A673 (cell line): ENCODE measurements around the gene USP34.

Experiments used
- EZH2 ChIP-seq: fragments of 200-600 bp; sonication (generic); IDR thresholded peaks from 2 replicates; pipeline ENCODE4 v1.6.1; 2017; ENCODE audit warnings: borderline replicate concordance, low read depth, mild to moderate bottlenecking, mixed read lengths, antibody characterized with exemption, low read length; ENCODE audit not compliant: poor library complexity, severe bottlenecking
- TF ChIP-seq, protein P1 (sequence below): fragments of 300-800, 200-600 bp; sonication (generic); conservative IDR thresholded peaks from 2 replicates; pipeline ENCODE4 v1.5.1; 2017; ENCODE audit warnings: low read depth, mild to moderate bottlenecking, antibody characterized with exemption, low read length, moderate library complexity, mixed read lengths

GRCh38 chr2:61187085-61187484, 283.8 kb downstream of the USP34 start:
- TF ChIP-seq, protein P1, sequence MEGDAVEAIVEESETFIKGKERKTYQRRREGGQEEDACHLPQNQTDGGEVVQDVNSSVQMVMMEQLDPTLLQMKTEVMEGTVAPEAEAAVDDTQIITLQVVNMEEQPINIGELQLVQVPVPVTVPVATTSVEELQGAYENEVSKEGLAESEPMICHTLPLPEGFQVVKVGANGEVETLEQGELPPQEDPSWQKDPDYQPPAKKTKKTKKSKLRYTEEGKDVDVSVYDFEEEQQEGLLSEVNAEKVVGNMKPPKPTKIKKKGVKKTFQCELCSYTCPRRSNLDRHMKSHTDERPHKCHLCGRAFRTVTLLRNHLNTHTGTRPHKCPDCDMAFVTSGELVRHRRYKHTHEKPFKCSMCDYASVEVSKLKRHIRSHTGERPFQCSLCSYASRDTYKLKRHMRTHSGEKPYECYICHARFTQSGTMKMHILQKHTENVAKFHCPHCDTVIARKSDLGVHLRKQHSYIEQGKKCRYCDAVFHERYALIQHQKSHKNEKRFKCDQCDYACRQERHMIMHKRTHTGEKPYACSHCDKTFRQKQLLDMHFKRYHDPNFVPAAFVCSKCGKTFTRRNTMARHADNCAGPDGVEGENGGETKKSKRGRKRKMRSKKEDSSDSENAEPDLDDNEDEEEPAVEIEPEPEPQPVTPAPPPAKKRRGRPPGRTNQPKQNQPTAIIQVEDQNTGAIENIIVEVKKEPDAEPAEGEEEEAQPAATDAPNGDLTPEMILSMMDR = no peak
- no peak for TF ChIP-seq EZH2
